ENCODE data around the gene TCEANC2. TPM values are rescaled to one million over a fixed set of nuclear protein-coding genes. Genes with fewer than 3 reads are reported as not detected.

Gene TCEANC2
- total RNA-seq, 1 donor from 2014 or later = 3.6 TPM

DNA sequence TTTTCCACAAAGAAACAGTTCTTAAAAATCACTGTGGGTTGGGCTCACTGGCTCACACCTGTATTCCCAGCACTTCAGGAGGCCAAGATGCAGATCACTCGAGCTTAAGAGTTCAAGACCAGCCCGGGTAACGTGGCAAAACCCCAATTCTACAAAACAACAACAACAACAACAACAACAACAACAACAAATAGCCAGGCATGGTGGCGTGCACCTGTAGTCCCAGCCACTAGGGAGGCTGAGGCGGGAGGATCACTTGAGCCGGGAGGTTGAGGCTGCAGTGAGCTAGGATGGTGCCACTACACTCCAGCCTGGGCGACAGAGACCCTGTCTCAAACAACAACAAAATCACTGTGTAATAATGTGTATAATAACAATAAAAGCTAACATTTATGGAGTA lies 58.6 kb downstream of the TCEANC2 start:
- TF ChIP-seq CTCF (IDR thresholded peaks at IDR 0.05; ENCODE audit: insufficient read depth, low read length, poor library complexity, severe bottlenecking) = no peak
- no peaks in the 10 kb centered on the region for H3K36me3 ChIP-seq (ENCODE audit: control insufficient read depth, insufficient read depth, low read length)
- DNase-seq (ENCODE audit: low read depth) = no peak
- no peak overlapping the region for H3K4me3 ChIP-seq (ENCODE audit: low read depth, low read length)
- no peaks in the 10 kb centered on the region for H3K27me3 ChIP-seq (ENCODE audit: control insufficient read depth, insufficient read depth, low read length)

GRCh38 chr1:54112705-54113368 lies 59.4 kb downstream of the TCEANC2 start:
- no peak for TF ChIP-seq CTCF (IDR thresholded peaks at IDR 0.05; ENCODE audit: insufficient read depth, low read length, poor library complexity, severe bottlenecking)
- H3K36me3 ChIP-seq (ENCODE audit: control insufficient read depth, insufficient read depth, low read length) = no peaks in the 10 kb centered on the region
- DNase-seq (ENCODE audit: low read depth) = no peak
- H3K27me3 ChIP-seq (ENCODE audit: control insufficient read depth, insufficient read depth, low read length) = no peaks in the 10 kb centered on the region
- no peak overlapping the region for H3K4me3 ChIP-seq (ENCODE audit: low read depth, low read length)

- Histone ChIP-seq H3K4me3 (ENCODE audit: low read depth, low read length) (no peak overlapping the region), H3K36me3 (ENCODE audit: control insufficient read depth, insufficient read depth, low read length) (no peaks in the 10 kb centered on the region), H3K27me3 (ENCODE audit: control insufficient read depth, insufficient read depth, low read length) (no peaks in the 10 kb centered on the region)
- no peak for TF ChIP-seq CTCF (IDR thresholded peaks at IDR 0.05; ENCODE audit: insufficient read depth, low read length, poor library complexity, severe bottlenecking)
- no peak for DNase-seq (ENCODE audit: low read depth)
Measured at GRCh38 chr1:54114001-54114400, 60.6 kb downstream of the TCEANC2 start.

DNA sequence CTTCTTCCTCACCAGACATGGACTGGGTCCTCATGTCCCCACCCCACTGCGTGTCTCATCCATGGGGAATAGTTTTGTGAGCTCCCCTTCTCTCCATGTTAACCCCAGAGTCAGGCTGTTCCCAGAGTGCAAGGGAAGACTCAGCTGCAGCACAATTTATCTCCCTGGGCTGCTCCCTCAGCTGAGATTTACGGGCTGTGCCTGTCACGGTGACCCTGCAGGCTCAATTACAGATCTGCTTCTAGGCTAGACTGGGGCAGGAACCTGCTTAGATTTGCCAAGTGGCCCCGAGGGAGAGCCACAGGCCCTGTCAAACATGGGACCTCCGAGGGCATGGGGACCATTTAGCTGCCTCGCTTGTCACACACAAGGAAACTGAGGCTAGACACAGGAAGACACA lies 61.5 kb downstream of the TCEANC2 start:
- TF ChIP-seq CTCF (IDR thresholded peaks at IDR 0.05; ENCODE audit: insufficient read depth, low read length, poor library complexity, severe bottlenecking) = no peak
- H3K4me3 ChIP-seq (ENCODE audit: low read depth, low read length) = no peak overlapping the region
- H3K36me3 ChIP-seq (ENCODE audit: control insufficient read depth, insufficient read depth, low read length) = no peaks in the 10 kb centered on the region
- no peaks in the 10 kb centered on the region for H3K27me3 ChIP-seq (ENCODE audit: control insufficient read depth, insufficient read depth, low read length)
- DNase-seq (ENCODE audit: low read depth) = no peak

- H3K36me3 ChIP-seq (ENCODE audit: control insufficient read depth, insufficient read depth, low read length) = no peaks in the 10 kb centered on the region
- H3K4me3 ChIP-seq (ENCODE audit: low read depth, low read length) = no peak overlapping the region
- no peaks in the 10 kb centered on the region for H3K27me3 ChIP-seq (ENCODE audit: control insufficient read depth, insufficient read depth, low read length)
- no peak for TF ChIP-seq CTCF (IDR thresholded peaks at IDR 0.05; ENCODE audit: insufficient read depth, low read length, poor library complexity, severe bottlenecking)
- DNase-seq (ENCODE audit: low read depth) = no peak
Measured at GRCh38 chr1:54115520-54115919, 62.1 kb downstream of the TCEANC2 start.
